Activated CD4-positive, alpha-beta T cell treated with anti-CD3 and anti-CD28 coated beads, Interleukin-2, Interleukin-6, amounts not matched to agents 100 ng/mL and 50 ng/mL, durations not matched to agents 16 hours and 8 hours (primary cell): ENCODE data around the gene INSYN2A.

Experiments used
- DNase-seq: peaks from one replicate; pipeline ENCODE4 v3.0.0-alpha.2; 2020

INSYN2A gene

GRCh38 chr10:127194599-127194998 lies 1.8 kb downstream of the INSYN2A start:
- DNase-seq = no peak

GRCh38 chr10:127194111-127194510 lies 2.3 kb downstream of the INSYN2A start:
- no peak for DNase-seq

GRCh38 chr10:127193125-127193524 lies 3.3 kb downstream of the INSYN2A start:
- DNase-seq = no peak

- DNase-seq = no peak
Observed at GRCh38 chr10:127190427-127190826, 6.0 kb downstream of the INSYN2A start.

- no peak for DNase-seq
Observed at GRCh38 chr10:127189226-127189625, 7.2 kb downstream of the INSYN2A start.

- no peak for DNase-seq
Observed at GRCh38 chr10:127186813-127187212, 9.6 kb downstream of the INSYN2A start.

- DNase-seq = no peak
Observed at GRCh38 chr10:127184582-127184981, 11.8 kb downstream of the INSYN2A start.

GRCh38 chr10:127182161-127182560 lies 14.2 kb downstream of the INSYN2A start:
- DNase-seq = no peak

- no peak for DNase-seq
Observed at GRCh38 chr10:127179612-127180250, 16.7 kb downstream of the INSYN2A start.

- no peak for DNase-seq
Observed at GRCh38 chr10:127176649-127177048, 19.7 kb downstream of the INSYN2A start.

GRCh38 chr10:127175357-127176110 lies 20.9 kb downstream of the INSYN2A start:
- DNase-seq = no peak

GRCh38 chr10:127174866-127175265 lies 21.5 kb downstream of the INSYN2A start:
- DNase-seq = no peak

- no peak for DNase-seq
Observed at GRCh38 chr10:127168261-127168660, 28.1 kb downstream of the INSYN2A start.

- no peak for DNase-seq
Observed at GRCh38 chr10:127162841-127163240, 33.5 kb downstream of the INSYN2A start.

- DNase-seq = no peak
Observed at GRCh38 chr10:127161482-127161881, 34.9 kb downstream of the INSYN2A start.

- DNase-seq = no peak
Observed at GRCh38 chr10:127159648-127160245, 36.6 kb downstream of the INSYN2A start.

GRCh38 chr10:127158662-127159061 lies 37.7 kb downstream of the INSYN2A start:
- no peak for DNase-seq

GRCh38 chr10:127157506-127158200 lies 38.7 kb downstream of the INSYN2A start:
- DNase-seq = no peak

GRCh38 chr10:127157089-127157488 lies 39.3 kb downstream of the INSYN2A start:
- DNase-seq = no peak

GRCh38 chr10:127154831-127155620 lies 41.4 kb downstream of the INSYN2A start:
- no peak for DNase-seq

- DNase-seq = no peak
Observed at GRCh38 chr10:127153181-127153580, 43.2 kb downstream of the INSYN2A start.

- no peak for DNase-seq
Observed at GRCh38 chr10:127151981-127152699, 44.3 kb downstream of the INSYN2A start.
